Testis (tissue), 2 donors: ENCODE data around the gene KCNJ14.

ENCODE experiments used
- POLR2A ChIP-seq: fragments of 450-650 bp; IDR thresholded peaks from one replicate; pipeline ENCODE4 v1.6.1; 2017; ENCODE audit warnings: antibody characterized with exemption, mild to moderate bottlenecking, moderate library complexity
- TF ChIP-seq, protein P1 (sequence below), 3 experiments: fragments of 450-650 bp in 2 of 3; fragments of 200-600 bp in 1 of 3; sonication (generic) in 1 of 3; IDR thresholded peaks; one replicate each; pipeline ENCODE4 v1.5.1; 2016 to 2019; ENCODE audit warnings: antibody characterized with exemption in 3 of 3, mild to moderate bottlenecking in 2 of 3, moderate library complexity in 1 of 3

DNA sequence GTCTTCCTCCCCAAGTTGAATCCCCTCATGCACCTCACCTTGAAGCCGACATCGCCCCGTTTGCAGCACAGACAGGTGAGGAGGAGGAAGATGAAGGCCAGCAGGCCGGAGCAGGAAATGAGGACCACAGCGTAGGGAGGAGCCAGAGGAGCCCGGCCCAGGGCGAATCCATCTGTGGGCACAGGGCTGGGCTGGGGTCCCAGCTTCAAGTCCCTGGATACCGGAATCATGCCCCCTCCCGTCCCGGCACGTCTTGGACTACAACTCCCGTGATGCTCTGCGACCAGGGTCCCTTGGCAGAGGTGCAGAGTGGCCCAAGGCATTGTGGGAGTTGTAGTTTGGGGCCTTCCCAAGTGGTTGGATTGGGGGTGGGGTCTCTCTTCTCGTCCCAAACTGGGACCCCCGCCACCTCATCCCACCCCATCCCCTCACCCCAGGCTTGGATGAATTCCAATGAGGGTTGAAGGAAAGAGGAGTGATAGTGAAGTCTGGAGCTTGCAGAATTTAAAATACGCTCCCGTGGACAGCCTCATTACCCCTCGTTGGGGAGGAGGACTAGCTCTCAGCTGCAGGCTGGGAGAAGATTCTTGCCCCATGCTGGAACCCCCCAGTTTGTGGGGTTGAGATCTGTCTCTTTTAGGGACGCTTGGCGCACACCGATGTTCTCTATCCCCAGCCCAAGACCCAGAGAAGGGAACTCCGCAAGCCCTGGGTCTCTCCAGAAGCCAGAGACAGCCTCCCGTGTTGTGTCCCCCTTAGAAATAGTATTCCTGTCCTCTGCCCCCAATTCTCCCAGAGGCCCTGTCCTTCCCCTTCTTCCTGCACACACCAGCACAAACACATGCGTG lies 55.3 kb downstream of the KCNJ14 start:
- TF ChIP-seq POLR2A: no peak
- TF ChIP-seq, protein P1, sequence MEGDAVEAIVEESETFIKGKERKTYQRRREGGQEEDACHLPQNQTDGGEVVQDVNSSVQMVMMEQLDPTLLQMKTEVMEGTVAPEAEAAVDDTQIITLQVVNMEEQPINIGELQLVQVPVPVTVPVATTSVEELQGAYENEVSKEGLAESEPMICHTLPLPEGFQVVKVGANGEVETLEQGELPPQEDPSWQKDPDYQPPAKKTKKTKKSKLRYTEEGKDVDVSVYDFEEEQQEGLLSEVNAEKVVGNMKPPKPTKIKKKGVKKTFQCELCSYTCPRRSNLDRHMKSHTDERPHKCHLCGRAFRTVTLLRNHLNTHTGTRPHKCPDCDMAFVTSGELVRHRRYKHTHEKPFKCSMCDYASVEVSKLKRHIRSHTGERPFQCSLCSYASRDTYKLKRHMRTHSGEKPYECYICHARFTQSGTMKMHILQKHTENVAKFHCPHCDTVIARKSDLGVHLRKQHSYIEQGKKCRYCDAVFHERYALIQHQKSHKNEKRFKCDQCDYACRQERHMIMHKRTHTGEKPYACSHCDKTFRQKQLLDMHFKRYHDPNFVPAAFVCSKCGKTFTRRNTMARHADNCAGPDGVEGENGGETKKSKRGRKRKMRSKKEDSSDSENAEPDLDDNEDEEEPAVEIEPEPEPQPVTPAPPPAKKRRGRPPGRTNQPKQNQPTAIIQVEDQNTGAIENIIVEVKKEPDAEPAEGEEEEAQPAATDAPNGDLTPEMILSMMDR (IDR thresholded peaks at IDR 0.05): no peak
